Activated naive CD4-positive, alpha-beta T cell treated with anti-CD3 and anti-CD28 coated beads, Interleukin-2, amount 50 U/mL, for 24 hours (primary cell): ENCODE data around the gene PRXL2B.

Source experiments
- H3K27ac Mint-ChIP-seq: one replicate; pipeline ENCODE4 v1.8.0; 2021; ENCODE audit warnings: mild to moderate bottlenecking, mixed read lengths
- H3K27me3 Mint-ChIP-seq: one replicate; pipeline ENCODE4 v1.8.0; 2021; ENCODE audit warnings: mixed read lengths
- H3K36me3 Mint-ChIP-seq: one replicate; pipeline ENCODE4 v1.8.0; 2021; ENCODE audit warnings: mixed read lengths
- H3K4me1 Mint-ChIP-seq: one replicate; pipeline ENCODE4 v1.8.0; 2021; ENCODE audit warnings: mixed read lengths
- H3K4me3 Mint-ChIP-seq: one replicate; pipeline ENCODE4 v1.8.0; 2021; ENCODE audit warnings: mild to moderate bottlenecking, mixed read lengths
- H3K9me3 Mint-ChIP-seq: one replicate; pipeline ENCODE4 v1.8.0; 2021; ENCODE audit warnings: mixed read lengths

Gene PRXL2B

DNA sequence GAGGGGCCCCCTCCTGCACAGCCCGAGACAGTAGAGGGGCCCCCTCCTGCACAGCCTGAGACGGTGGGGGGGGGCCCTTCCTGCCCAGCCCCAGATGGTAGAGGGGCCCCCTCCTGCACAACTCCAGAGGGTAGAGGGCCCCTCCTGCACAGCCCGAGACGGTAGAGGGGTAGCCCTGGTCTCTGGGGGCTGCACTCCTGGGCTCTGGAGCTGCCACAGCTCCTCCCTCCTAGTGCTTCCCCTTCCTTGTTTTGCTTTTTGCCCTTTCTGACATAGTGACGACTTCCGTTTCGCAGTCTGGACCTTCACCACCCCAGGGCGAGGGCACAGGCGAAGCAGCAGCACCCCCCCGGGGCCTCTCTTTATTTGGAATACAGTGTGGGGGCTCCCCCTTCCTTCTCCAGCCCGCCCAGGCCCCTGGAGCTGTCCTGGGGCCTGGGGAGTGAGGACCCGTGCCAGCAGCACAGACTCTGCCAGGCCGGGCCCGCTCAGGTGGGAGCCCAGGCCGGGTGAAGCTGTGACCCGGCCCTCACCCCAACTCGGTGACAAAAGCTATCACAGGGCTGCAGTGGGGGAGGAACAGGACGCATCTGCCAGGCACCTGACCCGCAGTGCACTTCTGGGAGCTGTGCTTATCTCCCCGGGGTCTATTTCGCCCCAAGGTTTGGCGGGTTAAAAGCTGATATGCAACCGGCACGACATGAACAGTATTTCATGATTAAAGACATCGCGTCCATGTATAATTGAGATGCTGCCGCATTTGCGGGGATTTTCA is 1.1 kb upstream of the PRXL2B start:
- no peaks in the 10 kb centered on the region for H3K27me3 Mint-ChIP-seq
- H3K4me1 Mint-ChIP-seq: peaks cover 50% of the 10 kb centered on the region
- H3K9me3 Mint-ChIP-seq: no peaks in the 10 kb centered on the region
- no peaks in the 10 kb centered on the region for H3K36me3 Mint-ChIP-seq
- H3K4me3 Mint-ChIP-seq: peak overlapping the region; percentile 90
- peak overlapping the region; percentile 95 for H3K27ac Mint-ChIP-seq

GRCh38 chr1:2587071-2587859 is 688 bp downstream of the PRXL2B start:
- H3K9me3 Mint-ChIP-seq: no peaks in the 10 kb centered on the region
- H3K36me3 Mint-ChIP-seq: no peaks in the 10 kb centered on the region
- peaks cover 33% of the 10 kb centered on the region for H3K4me1 Mint-ChIP-seq
- H3K27me3 Mint-ChIP-seq: no peaks in the 10 kb centered on the region
- no peak overlapping the region for H3K27ac Mint-ChIP-seq
- H3K4me3 Mint-ChIP-seq: peak overlapping the region; percentile 77

DNA sequence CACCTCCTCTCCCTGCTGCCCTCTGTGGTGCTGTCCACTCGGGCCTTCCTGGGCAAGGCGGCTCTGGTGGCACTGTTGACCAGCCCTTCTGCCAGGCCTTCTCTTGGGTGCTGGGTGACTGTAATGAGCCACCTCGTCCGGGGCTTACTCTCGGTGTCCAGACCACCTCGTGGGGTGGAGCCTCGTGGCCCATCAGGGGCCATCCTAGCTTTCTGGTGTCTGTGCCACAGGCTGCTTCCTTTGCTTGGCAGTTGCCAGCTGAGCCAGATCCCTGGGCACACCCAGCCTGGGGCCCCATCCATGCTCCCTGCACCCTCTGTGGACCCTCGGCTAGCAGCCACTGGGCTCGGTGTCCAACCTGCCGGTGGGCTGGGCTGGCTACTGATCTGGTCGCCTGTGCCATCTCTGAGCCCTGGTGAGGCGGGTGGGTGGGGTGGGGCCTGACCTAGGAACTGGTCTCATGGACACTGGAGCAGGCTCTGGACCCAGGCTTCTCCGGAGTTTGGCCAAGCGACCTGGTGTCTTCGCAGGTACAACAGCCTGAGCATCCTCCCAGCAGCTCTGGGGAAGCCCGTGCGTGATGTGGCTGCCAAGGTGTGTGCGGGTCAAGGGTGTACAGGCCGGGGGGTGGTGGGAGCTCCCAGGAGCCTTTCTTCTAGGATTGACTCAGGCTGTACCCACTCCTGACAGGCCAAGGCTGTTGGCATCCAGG is 1.4 kb downstream of the PRXL2B start:
- no peaks in the 10 kb centered on the region for H3K36me3 Mint-ChIP-seq
- peaks cover 26% of the 10 kb centered on the region for H3K4me1 Mint-ChIP-seq
- no peaks in the 10 kb centered on the region for H3K9me3 Mint-ChIP-seq
- no peaks in the 10 kb centered on the region for H3K27me3 Mint-ChIP-seq
- peak overlapping the region; percentile 77 for H3K4me3 Mint-ChIP-seq
- no peak overlapping the region for H3K27ac Mint-ChIP-seq

- Mint-ChIP-seq H3K27ac (no peak overlapping the region), H3K9me3 (no peaks in the 10 kb centered on the region), H3K27me3 (no peaks in the 10 kb centered on the region), H3K4me1 (peaks cover 18% of the 10 kb centered on the region), H3K4me3 (peak overlapping the region; percentile 26), H3K36me3 (no peaks in the 10 kb centered on the region)
Observed at GRCh38 chr1:2588661-2589430, 2.3 kb downstream of the PRXL2B start.

DNA sequence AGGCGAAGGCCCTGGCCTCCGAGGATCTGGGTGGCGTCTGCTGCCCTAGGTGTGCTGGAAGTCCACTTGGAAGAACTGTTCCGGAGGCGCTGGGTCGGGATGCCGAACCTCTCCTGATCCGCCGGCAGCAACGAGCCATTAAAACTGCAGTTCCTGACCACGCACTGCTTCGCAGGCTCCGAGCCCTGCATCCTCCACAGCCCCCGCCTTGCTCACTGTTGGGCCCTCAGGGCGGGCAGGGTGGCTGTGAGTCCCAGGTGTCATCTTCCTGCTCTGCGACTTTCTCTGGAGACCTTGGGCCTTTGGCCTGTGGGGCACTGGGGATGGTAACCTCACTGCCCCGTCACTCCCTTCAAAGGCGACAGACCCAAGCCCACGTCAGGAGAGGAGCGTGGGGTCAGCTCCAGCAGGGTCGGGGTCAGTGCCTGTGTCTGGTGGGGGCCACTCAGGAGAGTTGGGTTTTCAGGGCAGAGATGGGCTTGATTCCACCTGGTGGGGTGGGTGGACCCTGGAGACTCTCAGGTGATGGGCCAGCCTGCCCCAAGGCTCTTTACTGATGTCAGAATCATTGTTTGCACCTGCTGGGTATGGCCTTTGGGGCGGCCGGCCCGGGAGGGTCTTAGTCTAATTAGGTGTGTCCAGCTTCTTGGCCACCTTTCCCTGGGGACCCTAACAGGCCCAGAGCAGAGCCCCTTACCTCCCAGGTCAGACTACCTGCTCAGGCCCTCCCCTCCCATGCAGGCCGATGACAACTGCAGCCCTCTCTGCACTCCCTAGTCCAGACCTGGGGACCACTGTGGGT is 3.1 kb downstream of the PRXL2B start:
- H3K36me3 Mint-ChIP-seq: no peaks in the 10 kb centered on the region
- H3K4me3 Mint-ChIP-seq: no peak overlapping the region
- H3K4me1 Mint-ChIP-seq: peaks cover 10% of the 10 kb centered on the region
- H3K27me3 Mint-ChIP-seq: no peaks in the 10 kb centered on the region
- no peaks in the 10 kb centered on the region for H3K9me3 Mint-ChIP-seq
- no peak overlapping the region for H3K27ac Mint-ChIP-seq

GRCh38 chr1:2590233-2591141 is 3.9 kb downstream of the PRXL2B start:
- no peaks in the 10 kb centered on the region for H3K9me3 Mint-ChIP-seq
- H3K27ac Mint-ChIP-seq: no peak overlapping the region
- no peak overlapping the region for H3K4me3 Mint-ChIP-seq
- no peaks in the 10 kb centered on the region for H3K27me3 Mint-ChIP-seq
- no peaks in the 10 kb centered on the region for H3K36me3 Mint-ChIP-seq
- peaks cover 2% of the 10 kb centered on the region for H3K4me1 Mint-ChIP-seq

DNA sequence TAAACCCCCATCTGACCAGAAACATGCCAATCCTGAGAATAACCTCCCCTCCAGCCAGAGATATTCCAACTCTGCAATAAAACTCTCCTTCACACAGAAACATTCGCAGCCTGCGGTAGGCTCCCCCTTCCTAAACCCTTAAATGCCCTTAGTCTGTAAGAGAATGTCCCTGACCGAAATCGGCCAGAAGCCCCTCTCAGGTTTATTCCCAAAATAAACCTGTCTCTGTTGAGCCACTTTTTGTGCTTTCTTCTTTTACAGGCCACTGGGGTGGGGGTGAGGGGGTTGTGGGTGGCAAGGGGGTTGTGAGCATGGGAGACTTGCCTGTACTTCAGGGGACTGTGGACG is 4.6 kb downstream of the PRXL2B start:
- Mint-ChIP-seq H3K27me3 (no peaks in the 10 kb centered on the region), H3K27ac (no peak overlapping the region), H3K36me3 (no peaks in the 10 kb centered on the region), H3K4me3 (no peak overlapping the region), H3K4me1 (no peaks in the 10 kb centered on the region), H3K9me3 (no peaks in the 10 kb centered on the region)

DNA sequence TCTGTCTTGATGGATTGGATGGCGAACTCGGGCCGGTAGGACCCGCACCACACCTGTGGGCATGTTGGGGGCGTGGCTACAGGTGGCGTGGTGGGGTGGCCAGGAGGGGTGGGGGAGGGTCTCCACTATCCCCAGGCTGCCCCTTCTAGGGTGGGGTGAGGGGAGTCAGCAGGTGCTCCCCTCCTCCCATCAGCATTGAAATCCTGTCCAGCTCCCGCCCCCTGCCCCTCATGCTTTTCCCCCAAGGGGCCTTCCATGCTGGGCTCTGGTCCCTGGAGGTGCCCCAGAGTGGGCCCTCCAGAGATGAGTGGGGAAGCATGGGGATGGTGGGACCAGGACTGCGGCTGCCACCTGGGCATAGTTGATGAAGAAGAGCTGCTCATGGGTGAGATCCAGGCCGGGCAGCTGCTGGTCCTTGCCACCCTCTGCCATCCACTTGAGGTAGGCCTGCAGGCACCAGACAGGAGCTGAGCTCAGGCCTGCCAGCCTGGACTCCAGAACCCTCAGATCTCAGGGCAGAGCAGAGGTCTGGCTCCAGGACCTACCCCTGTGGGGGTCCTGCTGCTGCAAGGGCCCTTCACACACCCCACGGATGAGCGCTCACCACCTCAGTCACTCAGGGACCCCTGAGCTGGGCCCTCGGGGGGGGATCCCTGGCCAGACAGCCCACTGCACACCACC is 5.1 kb downstream of the PRXL2B start:
- no peaks in the 10 kb centered on the region for H3K27me3 Mint-ChIP-seq
- no peaks in the 10 kb centered on the region for H3K9me3 Mint-ChIP-seq
- H3K4me3 Mint-ChIP-seq: peak overlapping the region; percentile 47
- peak overlapping the region; percentile 41 for H3K27ac Mint-ChIP-seq
- no peaks in the 10 kb centered on the region for H3K36me3 Mint-ChIP-seq
- H3K4me1 Mint-ChIP-seq: no peaks in the 10 kb centered on the region

DNA sequence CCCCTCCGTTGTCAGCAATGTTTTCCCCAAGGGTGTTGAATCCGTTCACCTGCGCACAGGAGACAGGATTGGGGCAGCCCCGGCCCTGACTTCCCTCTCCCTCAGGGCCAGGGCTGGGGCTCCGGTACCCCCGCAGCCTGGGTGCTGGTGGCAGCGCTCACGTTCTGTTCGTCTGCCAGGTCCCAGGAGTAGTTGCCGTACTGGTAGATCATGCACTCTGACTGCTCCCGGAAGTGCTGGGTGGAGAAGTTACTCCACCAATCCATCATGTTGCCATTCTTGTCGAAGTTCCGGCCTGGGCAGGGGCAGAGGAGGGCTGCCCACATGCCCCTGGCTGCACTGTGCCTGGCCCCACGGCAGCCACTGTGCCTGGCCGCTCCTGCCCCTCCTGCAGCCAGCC is 6.1 kb downstream of the PRXL2B start:
- Mint-ChIP-seq H3K27ac (peak overlapping the region; percentile 30), H3K4me1 (no peaks in the 10 kb centered on the region), H3K27me3 (no peaks in the 10 kb centered on the region), H3K9me3 (no peaks in the 10 kb centered on the region), H3K36me3 (no peaks in the 10 kb centered on the region), H3K4me3 (peak overlapping the region; percentile 49)

DNA sequence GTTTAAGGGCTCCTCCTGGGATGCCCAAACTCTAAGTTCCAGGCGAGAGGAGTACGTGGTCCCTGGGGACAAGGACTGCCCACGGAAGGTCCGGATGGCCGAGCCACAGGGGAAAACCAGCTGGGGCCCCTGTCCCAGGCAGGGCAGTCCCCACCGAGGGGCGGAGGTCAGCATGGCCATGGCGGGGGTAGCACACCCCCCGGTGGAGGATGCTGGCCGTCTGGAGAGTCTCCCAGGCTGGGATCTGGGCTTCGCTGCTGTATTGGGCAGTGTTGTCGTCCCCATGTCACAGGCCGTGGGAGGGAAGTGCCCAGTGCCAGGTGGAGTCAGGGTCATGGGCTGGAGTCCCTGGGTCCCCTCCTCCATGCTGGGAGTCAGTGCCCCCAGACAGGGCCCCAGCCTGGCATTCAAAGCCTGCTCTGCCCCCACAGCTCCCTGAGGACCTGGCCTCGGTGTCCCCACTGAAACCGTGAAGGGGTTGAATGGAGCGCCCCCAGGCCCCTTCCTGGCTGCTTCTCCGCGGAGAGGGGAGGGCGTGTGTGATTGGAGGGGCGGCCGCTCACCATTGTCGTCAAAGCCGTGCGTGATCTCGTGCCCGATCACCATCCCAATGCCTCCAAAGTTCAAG is 6.8 kb downstream of the PRXL2B start:
- no peaks in the 10 kb centered on the region for H3K4me1 Mint-ChIP-seq
- H3K9me3 Mint-ChIP-seq: no peaks in the 10 kb centered on the region
- no peak overlapping the region for H3K27ac Mint-ChIP-seq
- H3K27me3 Mint-ChIP-seq: no peaks in the 10 kb centered on the region
- H3K4me3 Mint-ChIP-seq: no peak overlapping the region
- no peaks in the 10 kb centered on the region for H3K36me3 Mint-ChIP-seq

GRCh38 chr1:2594001-2594640 is 7.5 kb downstream of the PRXL2B start:
- Mint-ChIP-seq H3K27me3 (no peaks in the 10 kb centered on the region), H3K27ac (no peak overlapping the region), H3K9me3 (no peaks in the 10 kb centered on the region), H3K36me3 (no peaks in the 10 kb centered on the region), H3K4me3 (no peak overlapping the region), H3K4me1 (no peaks in the 10 kb centered on the region)

GRCh38 chr1:2594641-2595131 is 8.1 kb downstream of the PRXL2B start:
- Mint-ChIP-seq H3K36me3 (no peaks in the 10 kb centered on the region), H3K4me3 (no peak overlapping the region), H3K9me3 (no peaks in the 10 kb centered on the region)

More at GRCh38 chr1:2594641-2595131, 8.1 kb downstream of the PRXL2B start:
- Mint-ChIP-seq H3K4me1 (no peaks in the 10 kb centered on the region), H3K27ac (no peak overlapping the region), H3K27me3 (no peaks in the 10 kb centered on the region)
